ENCODE results near the gene DDOST. TPM values are rescaled to one million over a fixed set of nuclear protein-coding genes. Genes with fewer than 3 reads are reported as not detected.

Gene DDOST
- total RNA-seq, 1 donor from 2014 or later = 142 TPM

- Histone ChIP-seq H3K9me3 (no peaks in the 10 kb centered on the region), H3K4me3 (no peak overlapping the region), H3K36me3 (peaks cover 78 to 90% of the 10 kb centered on the region in 2 donors), H3K27ac (no peak overlapping the region), H3K4me1 (no peaks in the 10 kb centered on the region), H3K27me3 (no peaks in the 10 kb centered on the region)
- intact Hi-C loops (cut with DNase I) = no loop called here
- TF ChIP-seq CTCF (IDR thresholded peaks at IDR 0.05) = no peak
- no peak for DNase-seq (ENCODE audit: low spot score in 2 of 2)
Measured at GRCh38 chr1:20652300-20652699, 8.9 kb downstream of the DDOST start.

- Histone ChIP-seq H3K4me1 (no peaks in the 10 kb centered on the region), H3K27ac (no peak overlapping the region), H3K9me3 (no peaks in the 10 kb centered on the region), H3K27me3 (no peaks in the 10 kb centered on the region), H3K4me3 (no peak overlapping the region), H3K36me3 (peaks cover 81% of the 10 kb centered on the region in 2 donors)
- no peak for DNase-seq (ENCODE audit: low spot score in 2 of 2)
- intact Hi-C loops (cut with DNase I) = no loop called here
- no peak for TF ChIP-seq CTCF (IDR thresholded peaks at IDR 0.05)
Measured at GRCh38 chr1:20648946-20649345, 12.2 kb downstream of the DDOST start.

DNA sequence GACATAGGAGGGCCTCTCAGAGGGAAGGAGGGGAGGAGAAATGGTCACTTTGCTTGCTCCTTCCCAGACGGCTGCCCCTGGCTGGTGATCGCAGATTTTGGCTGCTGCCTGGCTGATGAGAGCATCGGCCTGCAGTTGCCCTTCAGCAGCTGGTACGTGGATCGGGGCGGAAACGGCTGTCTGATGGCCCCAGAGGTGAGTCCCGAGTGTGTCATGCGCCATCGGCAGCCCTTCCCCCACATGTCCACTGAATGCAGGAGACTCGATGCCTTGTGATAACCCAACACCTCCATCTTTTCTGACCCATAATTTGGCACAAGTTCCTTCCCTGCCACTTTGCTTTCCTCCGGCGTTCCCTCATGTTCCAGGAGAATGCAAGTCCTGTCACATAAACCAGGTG is 12.7 kb downstream of the DDOST start:
- Histone ChIP-seq H3K27ac (no peak overlapping the region), H3K4me1 (no peaks in the 10 kb centered on the region), H3K27me3 (no peaks in the 10 kb centered on the region), H3K36me3 (peaks cover 81% of the 10 kb centered on the region in 2 donors), H3K9me3 (no peaks in the 10 kb centered on the region), H3K4me3 (no peak overlapping the region)
- TF ChIP-seq CTCF (IDR thresholded peaks at IDR 0.05) = no peak
- intact Hi-C loops (cut with DNase I) = no loop called here
- DNase-seq (ENCODE audit: low spot score in 2 of 2) = no peak

- no peak overlapping the region for H3K27ac ChIP-seq
- H3K4me1 ChIP-seq = no peaks in the 10 kb centered on the region
- H3K4me3 ChIP-seq = no peak overlapping the region
- no peak for TF ChIP-seq CTCF (IDR thresholded peaks at IDR 0.05)
- no peaks in the 10 kb centered on the region for H3K9me3 ChIP-seq
- H3K36me3 ChIP-seq = peaks cover 79 to 89% of the 10 kb centered on the region in 2 donors
- H3K27me3 ChIP-seq = no peaks in the 10 kb centered on the region
- intact Hi-C loops (cut with DNase I) = no loop called here
- no peak for DNase-seq (ENCODE audit: low spot score in 2 of 2)
Measured at GRCh38 chr1:20645414-20645813, 15.8 kb downstream of the DDOST start.

DNA sequence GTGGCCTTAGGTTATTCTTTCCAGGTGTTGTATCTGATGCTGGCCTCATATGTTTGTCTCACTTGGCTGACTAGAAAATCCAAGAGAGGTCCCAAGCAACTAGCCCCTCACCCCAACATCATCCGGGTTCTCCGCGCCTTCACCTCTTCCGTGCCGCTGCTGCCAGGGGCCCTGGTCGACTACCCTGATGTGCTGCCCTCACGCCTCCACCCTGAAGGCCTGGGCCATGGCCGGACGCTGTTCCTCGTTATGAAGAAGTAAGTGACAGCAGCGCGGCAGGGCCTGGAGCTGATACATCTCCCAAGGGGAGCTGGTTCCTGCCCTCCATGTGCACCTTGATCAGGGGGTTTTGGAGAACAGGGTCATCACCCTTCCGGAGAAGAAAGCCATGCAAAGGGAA is 16.8 kb downstream of the DDOST start:
- no peaks in the 10 kb centered on the region for H3K4me1 ChIP-seq
- H3K27me3 ChIP-seq = no peaks in the 10 kb centered on the region
- no peaks in the 10 kb centered on the region for H3K9me3 ChIP-seq
- H3K27ac ChIP-seq = no peak overlapping the region
- intact Hi-C loops (cut with DNase I) = no loop called here
- peaks cover 72 to 89% of the 10 kb centered on the region in 2 donors for H3K36me3 ChIP-seq
- TF ChIP-seq CTCF (IDR thresholded peaks at IDR 0.05) = no peak
- DNase-seq (ENCODE audit: low spot score in 2 of 2) = no peak
- no peak overlapping the region for H3K4me3 ChIP-seq

DNA sequence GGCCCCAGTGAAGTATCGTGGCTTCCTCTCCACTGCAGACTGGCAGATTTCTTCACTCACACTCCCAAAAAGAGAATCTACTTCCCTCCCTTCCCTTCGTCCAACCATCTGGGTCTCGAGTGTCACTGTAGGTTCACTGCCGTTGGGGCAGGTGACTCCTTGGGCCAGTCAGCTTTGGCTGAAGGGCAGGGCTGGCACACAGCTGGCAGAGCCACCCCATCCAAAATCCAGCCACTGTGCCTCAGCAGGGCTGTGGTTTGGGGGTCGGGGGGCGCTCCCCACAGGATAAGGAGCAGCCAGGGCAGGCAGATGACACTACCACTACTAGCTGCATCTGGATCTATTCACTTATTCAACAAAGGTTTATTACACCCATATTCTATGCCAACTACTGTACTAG is 18.1 kb downstream of the DDOST start:
- Histone ChIP-seq H3K27me3 (no peaks in the 10 kb centered on the region), H3K4me1 (no peaks in the 10 kb centered on the region), H3K27ac (no peak overlapping the region), H3K9me3 (no peaks in the 10 kb centered on the region), H3K36me3 (peaks cover 70 to 89% of the 10 kb centered on the region in 2 donors), H3K4me3 (no peak overlapping the region)
- TF ChIP-seq CTCF (IDR thresholded peaks at IDR 0.05) = no peak
- intact Hi-C loops (cut with DNase I) = no loop called here
- DNase-seq (ENCODE audit: low spot score in 2 of 2) = no peak
